Chondrocyte (in vitro differentiated cells): ENCODE measurements around the gene VAMP3. TPM values are rescaled to one million over a fixed set of nuclear protein-coding genes. Genes with fewer than 3 reads are reported as not detected.

Source experiments
- DNase-seq: peaks from one replicate; pipeline ENCODE4 v3.0.0; 2021; ENCODE audit warnings: mixed read lengths, low spot score
- H3K27ac Mint-ChIP-seq: one replicate; pipeline ENCODE4 v1.8.0; 2021; ENCODE audit warnings: mild to moderate bottlenecking, moderate library complexity, mixed read lengths; ENCODE audit not compliant: unreplicated experiment
- H3K27me3 Mint-ChIP-seq: 2 replicates; pipeline ENCODE4 v1.8.0; 2021; ENCODE audit warnings: low read depth, mixed read lengths
- H3K36me3 Mint-ChIP-seq: 2 replicates; pipeline ENCODE4 v1.8.0; 2021; ENCODE audit warnings: low read depth, mixed read lengths
- H3K4me1 Mint-ChIP-seq: 2 replicates; pipeline ENCODE4 v1.8.0; 2021; ENCODE audit warnings: low read depth, mild to moderate bottlenecking, mixed read lengths
- H3K4me3 Mint-ChIP-seq: one replicate; pipeline ENCODE4 v1.8.0; 2021; ENCODE audit warnings: mild to moderate bottlenecking, moderate library complexity, mixed read lengths; ENCODE audit not compliant: unreplicated experiment
- H3K9me3 Mint-ChIP-seq: 2 replicates; pipeline ENCODE4 v1.8.0; 2021; ENCODE audit warnings: low read depth, mixed read lengths
- total RNA-seq: library from RNA; stranded (reverse); gene quantifications from 3 replicates; pipeline ENCODE4 v1.2.1, GENCODE V29; 2021
- TF ChIP-seq, protein P1 (sequence below): fragments of 200-600 bp; sonication (generic); IDR thresholded peaks from 2 replicates; pipeline ENCODE4 v1.5.0; 2021; ENCODE audit warnings: antibody characterized with exemption, mild to moderate bottlenecking, moderate library complexity

The VAMP3 gene
- total RNA-seq, 1 donor from 2014 or later: 110 TPM

DNA sequence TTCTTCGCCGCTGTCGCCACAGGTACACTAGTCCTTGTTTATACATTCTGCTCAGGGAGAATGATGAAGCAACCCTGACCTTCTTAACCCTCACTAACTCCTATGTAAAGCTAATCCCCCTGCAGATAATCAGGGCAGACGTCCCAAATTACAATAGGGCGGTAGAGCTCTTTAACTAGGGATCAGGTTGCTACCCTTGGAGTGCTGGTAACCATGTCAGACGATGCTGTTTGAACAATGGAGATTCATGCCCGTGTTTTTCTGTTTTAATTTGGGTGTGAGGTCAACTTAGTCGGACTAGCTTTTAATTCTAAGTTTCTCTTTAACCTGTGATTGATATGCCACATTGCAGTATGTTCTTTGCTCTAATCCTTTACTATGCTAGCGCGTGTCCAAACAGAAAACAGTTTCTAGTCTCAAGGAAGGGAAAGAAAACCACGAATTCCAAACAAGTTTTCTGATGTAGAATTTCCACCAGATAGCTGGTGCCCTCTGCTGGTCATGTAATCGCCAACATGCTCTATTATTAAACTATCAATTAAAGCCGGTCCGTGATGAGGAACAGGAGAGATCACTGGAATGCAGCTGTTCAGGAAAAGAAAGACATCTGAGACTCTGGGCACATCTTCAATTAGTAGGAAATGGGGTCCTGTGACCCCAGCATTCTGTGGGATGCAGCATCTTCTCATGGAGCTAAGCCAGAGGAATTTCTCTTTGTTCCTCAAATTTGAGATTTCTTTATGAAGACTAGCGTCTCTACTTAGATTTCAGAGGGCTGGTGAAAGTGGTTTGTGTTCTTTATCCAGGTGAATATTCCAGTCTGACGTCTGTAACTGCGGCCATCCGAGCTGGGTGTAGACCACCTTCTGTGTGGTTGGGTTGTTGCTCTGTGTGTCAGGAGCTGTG is 18.3 kb upstream of the VAMP3 start:
- no peak for DNase-seq
- TF ChIP-seq, protein P1, sequence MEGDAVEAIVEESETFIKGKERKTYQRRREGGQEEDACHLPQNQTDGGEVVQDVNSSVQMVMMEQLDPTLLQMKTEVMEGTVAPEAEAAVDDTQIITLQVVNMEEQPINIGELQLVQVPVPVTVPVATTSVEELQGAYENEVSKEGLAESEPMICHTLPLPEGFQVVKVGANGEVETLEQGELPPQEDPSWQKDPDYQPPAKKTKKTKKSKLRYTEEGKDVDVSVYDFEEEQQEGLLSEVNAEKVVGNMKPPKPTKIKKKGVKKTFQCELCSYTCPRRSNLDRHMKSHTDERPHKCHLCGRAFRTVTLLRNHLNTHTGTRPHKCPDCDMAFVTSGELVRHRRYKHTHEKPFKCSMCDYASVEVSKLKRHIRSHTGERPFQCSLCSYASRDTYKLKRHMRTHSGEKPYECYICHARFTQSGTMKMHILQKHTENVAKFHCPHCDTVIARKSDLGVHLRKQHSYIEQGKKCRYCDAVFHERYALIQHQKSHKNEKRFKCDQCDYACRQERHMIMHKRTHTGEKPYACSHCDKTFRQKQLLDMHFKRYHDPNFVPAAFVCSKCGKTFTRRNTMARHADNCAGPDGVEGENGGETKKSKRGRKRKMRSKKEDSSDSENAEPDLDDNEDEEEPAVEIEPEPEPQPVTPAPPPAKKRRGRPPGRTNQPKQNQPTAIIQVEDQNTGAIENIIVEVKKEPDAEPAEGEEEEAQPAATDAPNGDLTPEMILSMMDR: peak; percentile 98
- H3K9me3 Mint-ChIP-seq: no peaks in the 10 kb centered on the region
- no peak overlapping the region for H3K27ac Mint-ChIP-seq
- peaks cover 9% of the 10 kb centered on the region for H3K4me1 Mint-ChIP-seq
- peak overlapping the region; percentile 67 for H3K4me3 Mint-ChIP-seq
- no peaks in the 10 kb centered on the region for H3K36me3 Mint-ChIP-seq
- H3K27me3 Mint-ChIP-seq: no peaks in the 10 kb centered on the region

DNA sequence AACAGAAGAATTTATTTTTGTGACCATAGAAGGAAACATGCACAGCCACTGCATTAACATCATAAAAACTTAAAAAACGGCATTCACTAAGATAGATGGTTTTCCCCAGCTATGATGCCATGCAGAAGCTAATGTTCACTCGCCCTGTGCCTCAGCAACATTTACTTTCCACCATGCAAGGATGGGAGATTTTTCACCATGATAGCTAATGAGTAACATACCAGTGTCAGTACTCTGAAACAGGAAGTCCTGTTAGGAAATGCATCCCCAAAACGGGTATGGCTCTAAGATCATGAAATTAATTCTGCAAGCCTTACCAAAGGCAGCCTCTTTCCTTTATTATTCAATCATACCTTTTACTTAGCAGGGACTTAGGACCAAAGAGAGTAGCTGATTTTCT is 17.5 kb upstream of the VAMP3 start:
- Mint-ChIP-seq H3K27me3 (no peaks in the 10 kb centered on the region), H3K4me1 (peaks cover 9% of the 10 kb centered on the region), H3K4me3 (no peak overlapping the region), H3K9me3 (no peaks in the 10 kb centered on the region), H3K27ac (no peak overlapping the region), H3K36me3 (no peaks in the 10 kb centered on the region)
- DNase-seq: no peak
- TF ChIP-seq, protein P1: no peak

DNA sequence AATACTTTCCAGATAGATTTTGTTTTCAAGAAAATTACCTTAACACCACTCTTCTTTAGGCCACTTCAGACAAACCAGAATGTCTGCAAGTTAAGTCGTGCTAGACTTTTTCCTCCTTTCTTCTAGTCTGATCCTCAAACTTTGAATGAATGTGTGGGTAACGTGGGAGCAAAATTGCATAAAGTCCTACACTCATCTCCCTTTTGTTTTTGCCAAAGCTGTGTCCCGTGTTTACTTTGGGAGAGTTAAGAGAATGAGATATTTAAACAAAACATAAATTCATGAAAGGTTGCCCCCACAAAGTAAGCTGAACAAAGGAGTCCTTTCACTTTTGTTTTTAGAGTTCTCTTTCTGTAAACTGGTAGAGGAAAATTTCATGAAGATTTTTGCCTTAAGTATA is 16.9 kb upstream of the VAMP3 start:
- no peaks in the 10 kb centered on the region for H3K9me3 Mint-ChIP-seq
- H3K4me3 Mint-ChIP-seq: no peak overlapping the region
- H3K27ac Mint-ChIP-seq: no peak overlapping the region
- no peak for DNase-seq
- TF ChIP-seq, protein P1: no peak
- H3K27me3 Mint-ChIP-seq: no peaks in the 10 kb centered on the region
- peaks cover 9% of the 10 kb centered on the region for H3K4me1 Mint-ChIP-seq
- no peaks in the 10 kb centered on the region for H3K36me3 Mint-ChIP-seq

DNA sequence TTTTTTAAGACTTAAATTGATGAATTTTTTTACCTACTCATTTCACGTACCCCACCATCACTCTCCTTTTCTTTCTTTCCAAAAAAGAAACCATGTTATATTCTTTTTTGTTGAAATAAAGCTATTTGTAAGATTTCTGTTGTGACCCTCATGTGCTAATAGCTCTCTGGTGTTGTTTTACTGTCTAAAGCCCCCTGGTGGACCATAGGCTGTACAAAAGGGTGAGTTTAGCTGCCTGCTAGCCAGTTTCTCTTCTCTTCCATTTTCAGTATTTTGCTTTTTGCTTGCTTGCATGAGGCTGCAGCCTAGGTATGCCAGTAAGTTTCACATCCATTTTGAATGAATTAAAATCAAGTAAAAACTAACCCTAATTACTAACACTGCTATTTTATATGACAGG is 15.6 kb upstream of the VAMP3 start:
- H3K4me1 Mint-ChIP-seq: peaks cover 9% of the 10 kb centered on the region
- H3K4me3 Mint-ChIP-seq: no peak overlapping the region
- no peaks in the 10 kb centered on the region for H3K9me3 Mint-ChIP-seq
- no peaks in the 10 kb centered on the region for H3K27me3 Mint-ChIP-seq
- H3K36me3 Mint-ChIP-seq: no peaks in the 10 kb centered on the region
- no peak for DNase-seq
- no peak overlapping the region for H3K27ac Mint-ChIP-seq
- TF ChIP-seq, protein P1: peak; percentile 70

DNA sequence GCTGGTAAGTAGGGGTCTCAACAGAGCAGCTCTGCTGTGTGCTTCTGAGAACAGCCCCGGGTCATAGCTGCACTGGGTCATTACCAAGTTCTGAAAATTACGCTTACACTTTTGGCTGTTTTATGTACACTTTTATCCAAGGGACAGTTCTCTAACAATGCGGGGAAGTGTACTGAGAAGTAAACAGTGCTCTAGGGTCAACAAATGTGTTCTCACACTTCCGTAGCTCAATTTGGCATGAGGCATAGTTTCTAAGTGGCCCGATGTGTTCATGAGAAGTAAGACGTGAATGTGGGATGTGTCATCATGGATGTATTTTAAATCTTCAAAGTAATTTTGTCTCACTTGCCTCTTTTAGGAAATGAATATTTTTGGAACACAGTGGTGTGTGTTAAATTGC is 10.9 kb upstream of the VAMP3 start:
- Mint-ChIP-seq H3K4me1 (no peaks in the 10 kb centered on the region), H3K27me3 (no peaks in the 10 kb centered on the region), H3K4me3 (no peak overlapping the region), H3K9me3 (no peaks in the 10 kb centered on the region), H3K27ac (no peak overlapping the region), H3K36me3 (no peaks in the 10 kb centered on the region)
- TF ChIP-seq, protein P1: no peak
- no peak for DNase-seq
